GM12864 (cell line): ENCODE data around the gene HSPB6.
"Not testable (repeated sequence)": the region's sequence is repeated elsewhere in the genome, so short reads cannot be mapped to it uniquely, and the experiment has no call there.

ENCODE experiments used
- DNase-seq: peaks from one replicate; pipeline ENCODE4 v3.0.0-alpha.2; 2011; ENCODE audit warnings: low read depth
- H3K4me3 ChIP-seq: 2 replicates; pipeline ENCODE4 v1.5.1; 2011; ENCODE audit warnings: mild to moderate bottlenecking, low read depth, low read length, control low read depth
- CTCF ChIP-seq: IDR thresholded peaks from 2 replicates; pipeline ENCODE4 v1.5.1; 2011; ENCODE audit warnings: low read depth, mild to moderate bottlenecking, moderate library complexity, low read length, control low read depth, inconsistent platforms; ENCODE audit errors: missing control alignments

Gene HSPB6

GRCh38 chr19:35724560-35724959 lies 32.3 kb downstream of the HSPB6 start:
- TF ChIP-seq CTCF: no peak
- DNase-seq: no peak
- no peak overlapping the region for H3K4me3 ChIP-seq

- not testable (repeated sequence) for DNase-seq, H3K4me3 ChIP-seq
Measured at GRCh38 chr19:35724132-35724531, 32.7 kb downstream of the HSPB6 start.

- no peak overlapping the region for H3K4me3 ChIP-seq
- TF ChIP-seq CTCF: no peak
- DNase-seq: no peak
Measured at GRCh38 chr19:35723671-35724070, 33.2 kb downstream of the HSPB6 start.

- TF ChIP-seq CTCF: no peak
- no peak for DNase-seq
- H3K4me3 ChIP-seq: no peak overlapping the region
Measured at GRCh38 chr19:35722897-35723296, 33.9 kb downstream of the HSPB6 start.

- H3K4me3 ChIP-seq: no peak overlapping the region
- no peak for TF ChIP-seq CTCF
- no peak for DNase-seq
Measured at GRCh38 chr19:35722461-35722860, 34.4 kb downstream of the HSPB6 start.

GRCh38 chr19:35721374-35721773 lies 35.5 kb downstream of the HSPB6 start:
- H3K4me3 ChIP-seq: no peak overlapping the region
- TF ChIP-seq CTCF: no peak
- DNase-seq: no peak

- DNase-seq: no peak
- H3K4me3 ChIP-seq: no peak overlapping the region
- TF ChIP-seq CTCF: no peak
Measured at GRCh38 chr19:35720648-35721047, 36.2 kb downstream of the HSPB6 start.

- H3K4me3 ChIP-seq: no peak overlapping the region
- TF ChIP-seq CTCF: no peak
- no peak for DNase-seq
Measured at GRCh38 chr19:35720163-35720524, 36.7 kb downstream of the HSPB6 start.
